RKO (cell line): ENCODE data around the gene MGMT.

Experiments used
- DNase-seq: peaks from one replicate; pipeline ENCODE4 v3.0.0-alpha.2; 2016; ENCODE audit warnings: low spot score

The MGMT gene

GRCh38 chr10:129710510-129710847 lies 243.4 kb downstream of the MGMT start:
- no peak for DNase-seq

- no peak for DNase-seq
Measured at GRCh38 chr10:129711291-129711690, 244.2 kb downstream of the MGMT start.

GRCh38 chr10:129712000-129712399 lies 245.0 kb downstream of the MGMT start:
- no peak for DNase-seq

GRCh38 chr10:129713659-129714265 lies 246.7 kb downstream of the MGMT start:
- DNase-seq = no peak

GRCh38 chr10:129715805-129716204 lies 248.8 kb downstream of the MGMT start:
- no peak for DNase-seq

- DNase-seq = no peak
Measured at GRCh38 chr10:129716211-129716681, 249.2 kb downstream of the MGMT start.

GRCh38 chr10:129716881-129717280 lies 249.8 kb downstream of the MGMT start:
- DNase-seq = no peak

GRCh38 chr10:129717816-129718547 lies 250.9 kb downstream of the MGMT start:
- DNase-seq = no peak

GRCh38 chr10:129718548-129719414 lies 251.7 kb downstream of the MGMT start:
- no peak for DNase-seq

- DNase-seq = no peak
Measured at GRCh38 chr10:129719415-129719739, 252.3 kb downstream of the MGMT start.

- no peak for DNase-seq
Measured at GRCh38 chr10:129719889-129720590, 253.0 kb downstream of the MGMT start.

GRCh38 chr10:129725011-129725410 lies 258.0 kb downstream of the MGMT start:
- no peak for DNase-seq

GRCh38 chr10:129725482-129725881 lies 258.4 kb downstream of the MGMT start:
- DNase-seq = no peak

- no peak for DNase-seq
Measured at GRCh38 chr10:129725890-129726631, 259.0 kb downstream of the MGMT start.

GRCh38 chr10:129727071-129727470 lies 260.0 kb downstream of the MGMT start:
- no peak for DNase-seq

- DNase-seq = no peak
Measured at GRCh38 chr10:129727495-129727894, 260.5 kb downstream of the MGMT start.

GRCh38 chr10:129728246-129728820 lies 261.3 kb downstream of the MGMT start:
- DNase-seq = no peak

- no peak for DNase-seq
Measured at GRCh38 chr10:129728905-129729795, 262.1 kb downstream of the MGMT start.

- DNase-seq = no peak
Measured at GRCh38 chr10:129730272-129730992, 263.4 kb downstream of the MGMT start.

GRCh38 chr10:129730993-129731325 lies 263.9 kb downstream of the MGMT start:
- no peak for DNase-seq
